GM19455 (cell line): ENCODE data around the gene NCL.
"Not testable (repeated sequence)": the region's sequence is repeated elsewhere in the genome, so short reads cannot be mapped to it uniquely, and the experiment has no call there.

Experiments used
- ATAC-seq: cut with Tn5 transposase; IDR thresholded peaks from one replicate; pipeline ENCODE4 v1.9.1; 2021; ENCODE audit not compliant: unreplicated experiment

The NCL gene

DNA sequence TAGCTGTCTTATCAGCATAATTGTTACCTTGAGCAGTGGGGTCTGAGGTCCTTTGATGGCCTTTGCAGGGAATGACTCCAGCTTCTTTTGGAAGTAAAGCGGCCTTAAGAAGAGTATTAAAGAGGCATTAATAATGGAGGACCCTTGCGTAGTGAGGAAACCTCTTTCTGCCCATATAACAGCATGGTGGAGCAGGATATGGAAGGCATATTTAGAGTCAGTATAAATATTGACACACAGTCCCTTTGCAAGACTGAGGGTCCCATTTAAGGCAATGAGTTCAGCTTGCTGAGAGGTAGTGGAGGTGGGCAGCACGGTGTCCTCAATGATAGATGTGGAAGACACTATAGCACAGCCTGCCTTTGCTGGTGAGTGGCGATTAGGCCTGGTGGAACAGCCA, 32.7 kb downstream of the NCL start:
- no peak for ATAC-seq

DNA sequence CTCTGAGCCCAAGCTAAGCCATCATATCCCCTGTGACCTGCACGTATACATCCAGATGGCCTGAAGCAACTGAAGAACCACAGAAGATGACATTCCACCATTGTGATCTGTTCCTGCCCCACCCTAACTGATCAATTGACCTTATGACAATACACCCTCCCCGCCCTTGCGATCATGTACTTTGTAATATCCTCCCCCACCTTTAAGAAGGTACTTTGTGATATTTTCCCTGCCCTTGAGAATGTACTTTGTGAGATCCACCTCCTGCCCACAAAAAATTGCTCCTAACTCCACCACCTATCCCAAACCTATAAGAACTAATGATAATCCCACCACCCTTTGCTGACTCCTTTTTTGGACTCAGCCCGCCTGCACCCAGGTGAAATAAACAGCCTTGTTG, 33.8 kb downstream of the NCL start:
- not testable (repeated sequence) for ATAC-seq

DNA sequence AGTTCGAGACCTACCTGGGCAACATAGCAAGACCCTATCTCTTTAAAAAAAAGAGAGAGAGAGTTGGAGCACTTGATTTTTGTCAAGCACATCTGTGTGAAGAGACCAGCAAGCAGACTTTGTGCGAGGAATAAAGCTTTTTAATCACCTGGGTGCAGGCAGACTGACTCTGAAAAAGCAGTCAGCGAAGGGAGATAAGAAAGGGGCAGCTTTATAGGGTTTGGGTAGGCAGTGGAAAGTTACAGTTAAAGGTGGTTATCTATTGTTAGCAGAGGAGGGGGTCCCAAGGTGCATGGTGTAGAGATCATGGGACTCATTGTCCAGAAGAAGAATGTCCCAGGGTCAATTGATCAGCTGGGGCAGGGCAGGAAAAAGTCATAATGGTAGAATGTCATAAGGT, 34.4 kb downstream of the NCL start:
- ATAC-seq, result no peak

DNA sequence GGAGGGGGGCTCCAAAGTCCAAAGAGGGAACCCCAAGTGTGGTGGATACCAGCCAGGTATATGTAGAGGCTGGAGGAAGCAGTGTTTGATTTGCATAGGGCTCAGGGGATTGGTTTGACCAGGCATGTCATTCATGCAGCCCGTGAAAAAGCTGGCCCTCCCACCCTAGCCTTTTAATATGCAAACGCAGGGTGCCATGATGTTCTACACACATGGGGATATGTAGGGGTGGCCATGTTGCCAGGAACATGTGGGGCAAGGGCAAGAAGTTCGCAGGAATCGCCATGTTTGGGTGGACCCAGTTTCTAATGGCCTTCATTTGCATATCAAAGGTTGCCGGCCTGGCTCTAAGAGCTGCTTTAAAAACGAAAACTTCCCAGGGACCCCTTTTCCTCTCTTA, 35.1 kb downstream of the NCL start:
- no peak for ATAC-seq

DNA sequence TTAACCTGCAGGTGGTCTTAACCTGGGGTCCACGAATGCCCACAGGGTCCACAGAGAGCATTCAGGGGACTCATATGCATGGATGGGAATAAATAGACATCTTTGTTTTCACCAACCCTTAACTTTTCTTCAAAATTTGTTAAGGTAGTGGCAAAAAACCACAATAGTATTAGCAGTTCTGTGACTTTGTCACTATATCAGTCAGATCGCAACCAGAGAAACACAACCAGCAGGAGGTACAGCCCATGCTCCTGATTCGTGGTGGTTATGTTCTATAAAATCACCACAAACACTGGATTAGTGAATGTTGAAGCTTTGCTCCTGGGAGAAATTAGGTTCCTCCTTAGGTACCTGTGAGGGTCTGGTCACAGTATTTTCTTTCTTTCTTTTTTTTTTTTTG, 37.2 kb downstream of the NCL start:
- no peak for ATAC-seq

DNA sequence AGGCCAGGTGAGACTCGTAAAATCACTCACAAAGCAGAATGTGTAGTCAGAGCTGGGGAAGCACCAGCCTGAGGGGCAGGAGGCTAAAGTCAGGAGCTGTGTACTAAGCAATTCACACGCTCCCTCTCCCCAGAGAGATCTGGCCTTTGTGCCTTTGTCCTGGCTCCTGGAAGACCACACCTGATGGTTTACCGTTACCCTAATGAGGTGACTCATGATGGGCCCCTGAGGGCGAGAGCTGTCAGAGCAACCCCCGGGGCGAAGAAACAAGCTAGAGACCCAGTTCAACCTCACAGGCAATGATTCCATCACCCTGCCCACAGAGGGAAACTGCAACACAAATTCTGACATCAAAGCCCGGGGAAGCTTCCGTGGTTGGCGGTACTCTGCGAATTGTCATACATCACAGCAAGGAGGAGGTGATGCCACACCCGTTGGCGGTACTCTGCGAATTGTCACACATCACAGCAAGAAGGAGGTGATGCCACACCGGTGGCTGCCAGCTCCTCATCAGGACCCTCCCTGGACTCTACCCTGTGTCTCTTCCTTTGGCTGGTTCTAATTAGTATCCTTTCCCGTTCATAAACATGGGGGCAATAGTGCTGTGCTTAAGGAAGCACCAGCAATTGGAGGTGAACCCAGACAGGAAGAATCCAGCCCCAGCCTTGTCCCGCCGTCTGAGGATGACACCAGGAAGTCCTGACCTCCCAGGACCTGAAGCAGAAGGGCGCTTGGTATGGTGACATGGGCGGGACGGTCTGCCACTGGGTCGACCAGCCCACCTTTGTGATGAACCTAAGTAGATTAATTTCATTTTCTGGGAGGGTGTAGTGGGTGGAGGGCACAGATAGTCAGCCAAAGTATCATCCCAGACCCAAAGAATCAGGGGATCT, 38.2 kb downstream of the NCL start:
- no peak for ATAC-seq

DNA sequence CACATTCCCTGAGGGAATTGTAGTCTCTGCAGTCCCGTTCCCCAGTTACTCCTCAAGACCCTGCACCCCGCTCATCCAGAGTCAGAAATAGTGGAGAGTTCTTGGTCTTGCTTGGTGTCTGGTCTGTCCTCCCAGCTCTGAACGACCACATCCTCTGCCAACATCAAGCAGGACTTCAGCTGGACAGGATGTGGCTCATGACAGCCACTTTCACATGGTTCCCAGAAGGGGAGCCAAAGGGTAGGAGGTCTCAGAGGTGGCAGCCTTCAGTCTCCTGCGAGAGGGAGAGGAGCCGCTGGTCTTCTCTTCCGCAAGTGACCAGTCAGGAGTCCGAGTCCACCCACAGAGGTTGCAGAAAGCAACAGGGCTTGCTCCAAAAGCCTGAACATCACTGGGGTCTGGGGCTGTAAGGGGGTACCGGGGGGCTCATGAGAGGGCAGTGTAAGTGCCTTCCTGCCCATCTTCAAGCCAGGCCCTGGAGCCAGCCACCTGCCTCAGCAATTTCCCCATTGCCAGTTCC, 38.9 kb downstream of the NCL start:
- no peak for ATAC-seq

DNA sequence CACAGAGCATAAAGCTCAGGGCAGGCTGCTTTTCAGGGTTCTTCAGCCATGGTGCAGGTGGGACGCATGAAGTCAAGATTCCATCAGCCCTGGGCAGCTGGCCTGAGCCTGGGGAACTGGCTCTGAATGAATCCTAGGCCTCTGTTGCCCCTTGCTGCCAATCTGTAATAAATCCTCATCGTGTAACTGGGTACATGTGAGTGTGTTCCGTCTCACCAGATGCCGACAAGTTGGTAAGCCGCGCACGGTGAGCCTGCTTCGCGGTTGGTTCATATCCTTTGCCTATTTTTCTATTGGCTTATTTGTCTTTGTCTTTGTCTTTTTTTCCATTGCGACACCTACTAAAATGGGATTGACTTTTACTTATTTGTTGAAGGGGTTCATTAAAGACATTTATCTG, 41.1 kb downstream of the NCL start:
- no peak for ATAC-seq

DNA sequence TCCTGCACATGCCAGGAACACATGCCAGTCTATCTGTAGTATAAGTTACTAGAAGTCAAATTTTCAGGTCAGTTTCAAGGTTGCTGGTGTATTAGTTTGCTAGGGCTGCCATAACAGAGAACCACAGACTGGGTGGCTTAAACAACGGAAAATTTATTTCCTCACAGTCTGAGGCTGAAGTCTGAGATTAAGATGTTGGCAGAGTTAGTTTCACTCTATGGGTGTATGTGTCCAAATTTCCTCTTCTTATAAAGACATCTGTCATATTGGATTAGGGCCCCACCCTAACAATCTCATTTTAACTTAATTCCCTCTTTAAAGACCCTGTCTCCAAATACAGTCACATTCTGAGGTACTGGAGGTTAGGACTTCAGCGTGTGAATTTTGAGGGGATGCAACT, 42.2 kb downstream of the NCL start:
- ATAC-seq, result no peak

DNA sequence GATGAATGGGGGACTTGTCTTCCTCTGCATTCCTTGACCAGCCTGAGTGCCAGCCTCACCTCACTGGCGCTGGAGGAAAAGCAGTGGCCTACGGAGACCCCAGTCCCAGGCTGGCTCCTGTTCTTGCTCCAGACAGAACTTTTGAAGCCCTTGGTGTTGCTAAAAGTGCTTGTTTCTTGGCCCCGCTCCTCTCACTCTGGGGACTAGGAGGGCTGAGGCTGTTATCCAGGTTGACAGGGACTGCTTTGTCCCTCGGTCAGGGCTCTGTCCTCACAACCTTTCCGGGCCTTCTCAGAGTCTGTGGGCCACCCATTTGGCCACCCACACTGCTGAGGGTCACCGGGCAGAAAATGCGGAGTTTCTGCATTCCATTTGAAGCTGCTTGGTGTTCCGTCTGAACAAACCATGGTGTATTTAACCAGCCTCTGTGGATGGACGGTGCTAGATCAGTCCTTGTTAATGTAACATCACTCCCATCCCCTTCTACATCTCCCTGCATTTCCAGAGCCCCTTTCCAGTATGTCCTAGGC, 43.2 kb downstream of the NCL start:
- no peak for ATAC-seq

DNA sequence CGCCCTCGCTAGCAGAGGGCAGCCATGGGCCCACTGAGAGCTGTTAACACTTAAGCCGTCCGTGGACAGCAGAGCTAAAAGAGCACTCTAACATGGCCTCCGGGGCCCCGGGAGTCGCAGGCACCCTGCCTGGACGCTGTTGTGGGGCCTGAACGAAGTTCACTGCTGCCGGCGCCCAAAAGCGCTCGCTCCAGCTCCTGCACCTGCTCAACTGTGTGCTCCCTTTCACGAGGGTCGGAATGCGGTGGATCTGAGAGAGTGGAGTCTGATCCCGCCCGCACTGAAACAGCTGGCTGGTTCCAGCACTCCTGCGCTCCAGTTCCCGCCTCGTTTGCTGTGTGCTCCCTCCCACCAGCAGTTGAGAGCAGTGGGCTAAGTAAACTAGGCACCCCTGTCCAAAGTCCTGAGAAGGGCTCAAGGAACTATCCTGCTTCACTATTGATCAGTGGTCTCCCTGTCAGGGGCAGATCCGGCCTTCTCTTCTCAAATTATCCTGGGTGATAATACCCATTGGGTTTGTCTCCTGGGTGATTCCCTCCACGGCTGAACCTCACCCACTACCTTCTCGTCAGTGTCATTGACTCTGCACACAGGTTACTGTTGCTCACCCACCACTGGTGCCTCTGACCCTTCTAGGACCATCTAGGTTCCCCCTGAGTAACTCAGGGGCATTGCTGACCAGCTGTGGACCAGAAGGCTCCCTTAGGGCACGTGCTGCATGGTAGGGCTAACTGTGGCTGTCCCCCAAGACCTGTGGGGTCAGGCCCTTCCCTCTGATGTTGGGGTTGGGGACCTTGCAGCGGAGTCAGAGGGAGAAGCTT, 45.3 kb downstream of the NCL start:
- ATAC-seq, result no peak

DNA sequence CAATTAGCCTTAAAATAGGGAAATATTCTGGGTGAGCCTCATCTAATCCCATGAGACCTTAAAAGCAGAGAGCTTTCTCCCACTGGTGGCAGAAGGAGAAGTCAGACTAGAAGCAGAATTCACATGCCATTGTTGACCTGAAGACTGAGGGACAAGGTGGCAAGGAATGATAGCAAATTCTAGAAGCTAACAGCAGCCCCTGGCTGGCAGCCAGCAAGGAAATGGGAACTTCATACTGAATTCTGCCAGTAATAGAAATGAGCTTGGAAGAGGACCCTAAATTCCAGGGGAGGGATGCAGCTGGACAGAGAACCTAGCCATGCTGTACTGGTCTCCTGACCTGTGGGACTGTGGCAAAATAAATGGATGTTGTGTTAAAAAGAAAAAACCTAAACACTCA, 49.3 kb downstream of the NCL start:
- no peak for ATAC-seq

DNA sequence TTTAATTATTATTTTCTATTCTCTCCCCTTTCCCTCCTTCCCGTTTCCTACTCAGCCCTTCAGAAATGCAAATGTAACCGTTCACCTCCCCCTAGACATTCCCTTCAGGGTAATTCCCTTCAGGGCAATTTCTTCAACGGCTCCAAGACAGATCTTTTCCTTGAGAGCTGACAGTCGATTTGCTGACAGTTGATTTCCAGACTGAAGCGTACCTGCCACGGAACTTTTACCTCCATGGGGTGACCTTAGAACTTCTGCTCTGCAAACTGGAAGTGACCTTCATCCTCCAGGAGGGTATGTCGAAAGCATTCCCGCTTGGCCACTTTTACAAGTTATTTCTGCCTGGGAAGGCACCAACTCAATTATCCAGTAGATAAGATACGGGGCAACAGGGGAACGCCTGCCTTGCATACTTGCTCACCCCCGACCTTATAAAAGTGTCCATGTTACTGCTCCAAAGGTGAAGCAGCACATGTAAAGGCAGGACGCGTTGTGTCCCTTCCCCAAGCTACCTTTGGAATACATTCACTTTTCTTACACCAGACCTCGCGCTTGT, 50.3 kb downstream of the NCL start:
- ATAC-seq, result no peak

DNA sequence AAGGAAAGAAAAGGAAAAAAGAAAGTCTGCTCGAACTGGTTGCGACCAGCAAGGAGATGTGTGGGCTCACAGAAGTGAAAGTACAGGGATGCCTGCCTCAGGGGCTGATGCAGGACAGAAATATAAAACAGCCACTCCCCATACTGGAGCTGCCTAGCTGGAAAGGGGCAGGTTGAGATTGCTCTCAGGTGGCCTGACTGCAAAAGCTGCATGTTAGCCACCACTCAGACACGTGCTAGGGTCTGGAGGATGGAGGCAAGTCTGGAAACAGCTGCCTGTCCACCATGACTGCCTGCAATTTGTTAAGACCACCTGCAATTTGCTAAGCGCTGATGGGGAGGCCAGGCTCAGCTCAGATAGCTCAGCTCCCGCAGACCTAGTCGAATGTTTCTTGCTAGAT, 50.8 kb downstream of the NCL start:
- no peak for ATAC-seq

DNA sequence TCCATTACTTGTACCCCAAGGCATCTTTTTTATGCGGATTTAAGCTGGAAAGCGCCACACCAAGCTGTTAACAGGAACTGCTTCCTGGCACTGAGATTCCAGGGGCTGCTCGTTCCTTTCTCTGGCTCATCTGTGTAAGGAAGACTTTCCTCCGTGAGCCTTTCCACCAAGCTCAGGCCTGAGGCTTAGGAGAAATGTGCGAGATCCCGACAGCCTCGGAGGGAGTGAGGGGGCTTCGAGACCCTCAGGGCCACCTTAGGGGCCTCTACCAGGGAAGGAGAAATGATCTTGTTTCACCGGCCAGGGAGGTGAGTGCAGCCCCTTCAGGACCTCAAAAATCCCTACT, 51.7 kb downstream of the NCL start:
- ATAC-seq, result no peak

DNA sequence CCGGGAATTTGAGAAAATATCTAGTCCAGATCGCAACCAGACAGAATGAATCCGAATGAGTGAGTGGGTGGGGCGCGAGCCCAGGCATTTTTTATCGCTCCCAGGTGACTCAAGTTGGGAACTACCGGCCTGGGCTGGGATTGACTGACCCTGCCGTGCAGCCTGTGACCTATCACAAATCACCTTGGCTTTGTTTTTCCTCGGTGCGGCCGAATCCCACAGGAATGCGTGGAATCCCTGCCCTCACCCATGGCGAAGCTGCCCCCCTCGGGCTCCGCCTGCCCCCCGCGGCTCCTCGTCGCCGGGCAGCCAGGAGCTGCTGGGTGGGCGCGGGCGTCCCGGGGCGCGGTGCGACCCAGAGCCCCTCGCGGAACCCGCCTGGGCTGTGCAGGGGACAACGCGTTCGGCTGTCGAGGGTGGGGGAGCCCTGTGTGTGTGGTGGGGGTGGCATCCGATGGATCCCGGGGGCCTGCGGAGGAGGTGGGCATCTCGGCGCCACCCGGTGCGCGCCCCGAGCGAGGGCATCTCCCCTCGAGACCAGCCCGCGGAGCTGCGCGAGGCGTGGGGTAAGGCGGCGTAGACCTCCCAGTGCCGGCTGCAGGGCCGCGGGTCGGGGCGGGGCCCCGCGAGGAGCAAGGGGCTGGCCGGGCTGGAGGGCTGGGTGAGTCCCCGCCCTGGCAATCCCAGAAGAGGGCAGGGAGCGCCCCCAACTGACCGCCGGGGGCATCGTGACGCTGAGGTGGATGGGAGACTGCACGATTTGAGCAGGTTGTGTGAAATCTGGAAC, 52.3 kb downstream of the NCL start:
- peak; percentile 89 for ATAC-seq

DNA sequence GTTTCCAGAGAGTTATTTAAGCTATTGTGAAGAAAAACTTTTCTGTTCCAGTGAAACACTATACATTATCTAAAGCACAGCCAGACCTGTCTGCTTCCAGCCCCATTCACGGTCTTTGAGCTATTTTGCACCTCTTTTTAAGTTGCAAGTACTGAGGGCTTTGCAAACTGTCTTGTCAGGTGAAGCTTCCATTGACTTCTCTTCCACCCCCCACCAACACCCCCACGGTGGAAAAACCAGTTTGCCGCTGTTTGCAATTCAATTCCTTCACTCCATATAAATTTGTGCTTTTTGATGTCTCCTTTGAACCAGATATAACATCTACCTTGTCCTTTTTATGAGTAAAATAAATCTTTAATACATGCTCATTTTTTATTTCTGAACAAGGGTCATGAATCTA, 53.0 kb downstream of the NCL start:
- ATAC-seq, result no peak

DNA sequence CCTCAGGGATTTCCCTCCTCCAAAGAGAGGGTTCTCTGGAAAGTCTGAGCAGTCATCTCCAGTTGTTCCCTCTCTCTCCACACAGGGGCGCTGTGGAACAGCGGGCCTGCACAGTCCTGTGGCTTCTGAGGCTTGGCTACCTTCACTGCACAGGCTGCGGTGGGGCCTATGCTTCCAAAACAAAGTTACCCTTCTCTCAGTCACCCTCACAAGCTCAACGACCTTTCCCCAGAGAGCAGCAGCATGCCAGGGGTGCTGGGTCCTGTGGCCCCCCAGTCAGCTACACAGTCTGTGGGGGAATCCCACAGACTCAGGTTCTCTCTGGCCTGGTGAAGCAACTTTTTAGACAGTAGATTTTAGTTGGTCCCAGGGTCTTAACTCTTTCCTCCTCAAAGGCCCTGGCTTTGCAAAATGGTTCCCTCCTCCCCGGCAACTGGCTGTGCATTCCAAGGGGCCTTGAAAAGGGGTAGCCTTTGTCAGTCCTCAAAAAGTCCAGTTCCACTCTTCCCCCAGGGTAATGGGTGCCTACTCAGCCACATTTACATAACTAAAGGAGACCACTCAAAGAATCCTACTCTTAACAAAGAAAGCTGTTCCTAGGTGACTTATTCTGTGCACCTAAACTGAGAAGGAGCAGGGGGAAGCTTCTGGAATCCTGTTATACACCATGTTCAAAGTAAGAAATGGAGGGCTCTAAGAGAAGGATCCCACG, 53.8 kb downstream of the NCL start:
- no peak for ATAC-seq

DNA sequence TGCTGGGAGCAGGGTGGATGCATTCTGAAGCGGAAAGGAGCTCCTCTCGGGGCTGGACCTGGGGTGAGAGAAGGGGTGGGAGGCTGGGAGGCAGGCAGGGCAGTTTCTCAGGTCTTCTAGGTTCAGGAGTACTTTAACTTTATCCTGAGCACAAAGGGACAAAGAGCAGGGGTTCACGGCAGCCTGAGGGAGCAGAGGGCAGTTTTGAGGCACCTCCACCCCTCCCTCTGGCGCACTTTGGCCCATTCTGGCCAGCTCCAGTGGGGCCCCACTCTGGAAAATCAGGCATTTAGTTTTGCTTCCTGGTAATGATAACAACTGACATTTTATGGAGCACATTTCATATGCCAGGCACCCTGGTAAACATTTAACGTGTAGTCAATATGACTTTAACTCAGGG, 54.5 kb downstream of the NCL start:
- no peak for ATAC-seq

DNA sequence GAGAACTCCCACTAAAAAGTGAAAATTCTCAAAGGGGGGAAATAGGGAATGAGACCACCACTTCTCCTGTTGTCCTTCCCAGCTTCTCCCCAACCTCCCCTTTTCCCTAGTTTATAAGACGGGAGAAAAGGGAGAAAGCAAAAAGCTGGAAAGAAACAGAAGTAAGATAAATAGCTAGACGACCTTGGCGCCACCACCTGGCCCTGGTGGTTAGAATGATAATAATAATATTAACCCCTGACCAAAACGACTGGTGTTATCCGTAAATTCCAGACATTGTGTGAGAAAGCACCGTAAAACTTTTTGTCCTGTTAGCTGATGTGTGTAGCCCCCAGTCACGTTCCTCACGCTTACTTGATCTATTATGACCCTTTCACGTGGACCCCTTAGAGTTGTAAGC, 56.0 kb downstream of the NCL start:
- ATAC-seq, result not testable (repeated sequence)
